ENCODE data around the gene GSTA2. TPM values are rescaled to one million over a fixed set of nuclear protein-coding genes. Genes with fewer than 3 reads are reported as not detected.
"Not testable (repeated sequence)": the region's sequence is repeated elsewhere in the genome, so short reads cannot be mapped to it uniquely, and the experiment has no call there.

GSTA2 gene
- 3.4 TPM for total RNA-seq (ENCODE audit: insufficient read depth, low replicate concordance)

DNA sequence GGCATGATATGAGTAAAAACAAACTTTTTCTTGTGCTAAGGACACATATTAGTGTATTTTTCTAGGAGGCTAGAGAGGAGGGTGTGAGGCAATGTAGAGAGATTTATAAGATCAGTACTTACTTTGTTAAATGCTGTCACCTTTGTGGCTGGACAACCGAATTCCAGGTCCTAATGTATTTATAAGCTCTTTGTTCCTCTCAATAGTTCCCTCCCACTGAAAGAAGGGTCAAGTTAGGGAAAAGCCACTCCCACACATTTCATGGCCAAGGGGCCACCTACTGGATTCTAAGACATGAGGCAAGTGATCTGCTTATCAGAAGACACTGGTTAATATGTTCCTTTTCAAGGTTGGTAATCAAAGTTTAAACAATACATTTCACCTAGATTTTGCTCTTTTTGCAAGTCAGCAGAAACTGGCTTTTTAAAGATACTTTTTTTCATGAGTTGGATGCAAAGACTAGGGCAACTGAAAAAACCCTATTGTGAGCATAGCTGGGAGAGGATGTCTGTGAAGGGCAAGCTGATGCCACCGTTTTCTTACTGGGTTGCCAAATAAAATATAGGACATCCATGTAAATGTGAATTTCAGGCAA is at the start of gene GSTA2:
Gene GSTA2 (minus strand): TSS at position 154 of the 595 bp plus-strand sequence. CDS start 5,528 bp downstream, outside the sequence.
- DNase-seq (ENCODE audit: low spot score), result not testable (repeated sequence)

DNA sequence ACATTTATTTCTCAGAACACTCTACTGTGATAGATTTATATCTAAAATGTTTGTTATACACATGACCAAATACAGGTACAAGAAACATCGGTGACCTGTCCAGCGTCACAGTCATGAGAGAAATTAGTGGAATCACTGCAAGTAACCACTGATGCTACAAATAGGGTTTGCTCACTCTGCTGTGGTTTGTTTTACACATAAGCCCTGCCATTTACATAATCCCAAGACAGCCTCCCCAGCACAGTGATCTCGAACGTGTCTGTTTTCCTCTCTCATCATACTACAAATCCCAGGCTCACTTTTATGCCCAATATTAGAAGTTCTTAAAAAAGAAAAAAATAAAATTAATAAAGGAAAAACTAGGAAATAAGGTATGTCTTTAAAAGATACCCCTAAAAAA is 46.5 kb upstream of the GSTA2 start:
- peak; percentile 41 for DNase-seq (ENCODE audit: low spot score)

DNA sequence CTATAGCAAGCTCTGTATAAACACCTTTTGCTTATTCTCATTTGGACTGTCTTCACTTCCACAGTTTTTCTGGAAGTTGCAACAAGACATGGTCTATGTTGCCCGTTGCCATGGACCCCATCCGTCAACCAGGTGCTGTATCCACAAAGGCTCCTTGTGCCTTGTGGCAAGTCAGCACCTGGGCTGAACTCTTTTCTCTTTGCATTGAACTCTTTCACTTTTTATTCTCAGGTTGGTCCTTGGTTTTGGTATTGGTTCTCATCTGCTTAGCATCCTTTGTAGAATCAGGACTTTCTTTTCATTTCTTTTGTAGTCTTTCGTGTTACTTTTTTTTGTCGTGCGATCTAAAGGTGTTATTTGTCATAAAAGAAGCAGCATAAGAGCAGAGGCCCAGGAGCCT is 45.4 kb upstream of the GSTA2 start:
- DNase-seq (ENCODE audit: low spot score), result no peak

DNA sequence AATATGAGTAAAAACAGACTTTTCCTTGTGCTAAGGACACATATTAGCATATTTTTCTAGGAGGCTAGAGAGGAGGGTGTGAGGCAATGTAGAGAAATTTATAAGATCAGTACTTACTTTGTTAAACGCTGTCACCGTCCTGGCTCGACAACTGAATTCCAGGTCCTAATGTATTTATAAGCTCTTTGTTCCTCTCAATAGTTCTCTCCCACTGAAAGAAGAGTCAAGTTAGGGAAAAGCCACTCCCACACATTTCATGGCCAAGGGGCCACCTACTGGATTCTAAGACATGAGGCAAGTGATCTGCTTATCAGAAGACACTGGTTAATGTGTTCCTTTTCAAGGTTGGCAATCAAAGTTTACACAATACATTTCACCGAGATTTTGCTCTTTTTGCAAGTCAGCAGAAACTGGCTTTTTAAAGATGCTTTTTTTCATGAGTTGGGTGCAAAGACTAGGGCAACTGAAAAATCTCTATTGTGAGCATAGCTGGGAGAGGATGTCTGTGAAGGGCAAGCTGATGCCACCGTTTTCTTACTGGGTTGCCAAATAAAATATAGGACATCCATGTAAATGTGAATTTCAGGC is 40.5 kb upstream of the GSTA2 start, which contains the start of gene GSTA1:
Gene GSTA1 (minus strand): TSS at position 149 of the 588 bp plus-strand sequence. CDS start 4,549 bp downstream, outside the sequence.
- DNase-seq (ENCODE audit: low spot score), result not testable (repeated sequence)

DNA sequence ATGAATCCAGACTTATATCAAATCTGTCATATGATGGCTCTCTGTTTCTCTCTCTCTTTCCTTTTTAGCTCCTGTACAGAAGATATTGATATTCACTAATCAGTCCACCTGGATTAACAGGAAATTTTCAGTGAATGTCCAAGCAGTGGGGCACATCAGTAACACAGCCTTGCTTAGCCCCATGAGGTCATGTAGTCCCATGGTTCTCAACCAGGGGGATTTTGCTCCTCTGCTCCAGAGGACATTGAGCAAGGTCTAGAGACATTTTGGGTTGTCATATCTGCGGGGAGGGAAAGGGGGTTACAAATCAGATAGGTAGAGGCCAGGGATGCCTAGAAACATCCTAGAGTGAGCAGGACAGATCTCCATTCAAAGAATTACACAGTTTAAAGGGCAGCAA is 39.5 kb upstream of the GSTA2 start:
- no peak for DNase-seq (ENCODE audit: low spot score)

DNA sequence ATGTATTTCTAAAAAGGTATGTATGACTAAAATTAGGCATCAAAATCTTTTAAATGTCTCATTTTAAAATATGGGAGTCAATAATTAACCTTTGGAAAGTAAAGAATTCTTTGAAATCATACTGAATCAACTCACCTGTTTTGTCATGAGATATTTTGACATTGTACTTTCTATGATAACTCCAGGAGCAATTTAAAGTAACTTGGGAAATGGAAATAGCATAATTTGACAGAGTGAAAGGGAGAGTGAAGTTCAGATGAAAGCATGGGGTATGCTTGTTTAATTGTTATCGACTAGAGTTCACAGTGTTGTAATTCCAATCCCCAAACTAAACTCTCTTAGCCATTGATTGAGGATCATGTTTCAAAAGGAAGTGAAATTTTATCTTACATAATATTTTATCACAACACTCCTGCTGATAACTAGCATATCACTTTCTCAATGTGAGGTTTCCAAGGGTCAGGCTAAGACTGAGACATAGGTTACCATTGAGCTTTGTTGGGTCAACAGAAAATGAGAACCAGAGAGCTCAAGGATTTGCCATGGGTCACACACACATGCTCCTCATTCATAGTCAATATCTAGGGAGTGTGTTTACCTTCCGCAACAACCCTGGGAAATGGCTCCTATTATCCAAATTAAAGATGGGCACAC is 38.0 kb upstream of the GSTA2 start:
- DNase-seq (ENCODE audit: low spot score), result no peak

DNA sequence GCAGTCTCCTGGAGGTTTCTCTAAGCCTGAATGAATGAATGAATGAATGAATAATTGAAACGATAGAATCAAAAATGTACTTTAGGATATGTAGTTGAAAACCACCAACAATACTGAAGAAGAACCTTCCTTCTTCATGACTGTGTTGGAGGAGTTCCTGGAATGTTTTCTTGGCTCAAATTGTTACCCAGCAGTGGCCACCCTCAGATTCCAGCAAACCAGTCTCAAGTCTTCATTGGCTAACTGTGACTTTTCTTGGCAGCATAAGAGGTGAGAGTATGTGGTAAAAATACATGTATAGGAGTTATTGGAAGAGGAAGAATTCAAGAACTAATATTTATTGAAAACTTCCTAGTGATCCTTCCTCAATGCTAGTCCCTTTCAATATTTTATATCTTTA is 36.0 kb upstream of the GSTA2 start:
- DNase-seq (ENCODE audit: low spot score), result not testable (repeated sequence)

DNA sequence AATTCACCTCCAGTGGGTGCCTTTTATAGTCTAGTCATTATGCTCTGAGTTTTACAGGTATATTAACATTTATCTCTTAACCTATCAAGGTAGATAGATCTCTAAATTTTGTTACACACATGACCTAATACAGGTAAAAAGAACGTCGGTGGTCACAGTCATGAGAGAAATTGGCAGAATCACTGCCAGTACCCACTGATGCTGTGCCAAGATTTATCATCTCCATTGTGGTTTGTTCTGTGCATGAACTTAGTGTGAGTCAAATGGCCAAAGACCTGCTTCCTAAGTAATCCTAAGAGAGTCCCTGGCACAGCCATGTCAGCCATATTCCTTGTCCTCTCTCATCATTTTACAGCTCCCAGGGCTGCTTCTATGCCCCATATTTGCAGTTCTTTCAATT is 31.1 kb upstream of the GSTA2 start:
- not testable (repeated sequence) for DNase-seq (ENCODE audit: low spot score)

DNA sequence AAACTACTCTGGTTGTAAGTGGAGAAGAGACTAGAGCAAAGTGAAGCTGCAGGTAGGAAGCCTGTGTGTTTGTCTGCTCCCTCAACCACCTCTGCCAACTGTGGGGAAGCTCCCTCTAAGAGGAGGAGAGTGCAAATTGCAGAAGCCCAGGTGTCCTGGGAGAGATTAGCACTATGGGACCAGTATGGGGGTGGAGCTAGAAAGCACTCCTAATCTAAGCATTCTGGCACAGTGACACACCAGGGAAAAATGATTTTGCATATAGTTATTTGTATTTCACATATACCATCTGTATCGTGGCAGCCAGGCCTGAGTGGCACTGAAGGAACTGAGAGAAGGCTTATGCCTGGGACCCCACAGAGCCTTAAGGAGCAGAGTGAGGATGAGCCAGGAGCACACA is 27.6 kb upstream of the GSTA2 start:
- no peak for DNase-seq (ENCODE audit: low spot score)

DNA sequence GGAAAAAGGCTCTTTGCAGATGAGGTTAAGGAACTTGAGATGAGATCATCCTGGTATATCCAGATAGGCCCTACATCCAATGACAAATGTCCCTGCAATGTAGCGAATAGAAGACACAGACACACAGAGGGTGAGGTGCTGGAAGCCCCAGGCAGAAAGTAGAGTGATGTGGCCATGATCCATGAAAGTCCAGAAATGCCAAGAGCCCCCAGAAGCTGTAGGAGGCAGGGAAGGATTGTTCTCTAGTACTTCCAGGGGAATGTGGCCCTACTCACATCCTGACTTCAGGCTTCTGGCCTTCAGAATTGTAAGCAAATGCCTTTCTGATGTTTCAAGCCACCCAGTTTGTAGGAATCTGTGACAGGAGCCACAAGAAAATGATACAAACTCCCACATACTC is 26.4 kb upstream of the GSTA2 start:
- DNase-seq (ENCODE audit: low spot score), result not testable (repeated sequence)

DNA sequence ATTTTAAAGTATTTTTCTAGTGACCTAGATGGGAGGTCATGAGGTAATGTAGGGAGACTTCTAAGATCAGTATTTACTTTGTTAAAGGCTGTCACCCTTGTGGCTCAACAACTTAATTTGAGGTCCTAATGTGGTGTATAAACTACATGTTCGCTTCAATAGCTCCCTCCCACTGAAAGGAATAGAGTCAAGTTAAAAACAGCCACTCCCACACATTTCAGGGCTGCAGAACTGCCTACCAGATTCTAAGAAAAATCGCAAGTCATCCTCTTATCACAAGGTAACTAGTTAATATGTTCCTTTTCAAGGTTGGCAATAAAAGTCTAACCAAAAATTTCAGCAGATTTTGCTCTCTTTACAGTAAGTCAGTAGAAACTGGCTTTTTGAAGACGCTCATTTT is 25.2 kb upstream of the GSTA2 start:
- no peak for DNase-seq (ENCODE audit: low spot score)

DNA sequence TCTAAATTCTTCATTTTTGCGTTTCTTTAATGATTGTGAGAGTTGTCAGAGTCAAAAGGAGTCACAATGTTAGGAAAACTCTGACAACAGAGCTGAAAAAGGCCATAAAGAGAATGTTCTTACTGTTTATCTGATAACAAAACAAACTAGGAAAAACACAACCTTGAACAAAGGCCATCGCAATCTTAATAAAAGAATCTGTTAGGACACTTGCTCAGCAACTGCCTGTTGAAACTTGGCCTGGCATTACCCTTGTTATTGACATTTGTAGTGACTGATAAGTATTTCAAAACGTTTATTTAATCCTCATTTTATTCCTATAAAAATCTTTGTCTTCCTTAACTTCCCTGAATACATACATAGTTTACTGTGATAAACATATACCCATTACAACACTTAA is 24.6 kb upstream of the GSTA2 start:
- DNase-seq (ENCODE audit: low spot score), result no peak

DNA sequence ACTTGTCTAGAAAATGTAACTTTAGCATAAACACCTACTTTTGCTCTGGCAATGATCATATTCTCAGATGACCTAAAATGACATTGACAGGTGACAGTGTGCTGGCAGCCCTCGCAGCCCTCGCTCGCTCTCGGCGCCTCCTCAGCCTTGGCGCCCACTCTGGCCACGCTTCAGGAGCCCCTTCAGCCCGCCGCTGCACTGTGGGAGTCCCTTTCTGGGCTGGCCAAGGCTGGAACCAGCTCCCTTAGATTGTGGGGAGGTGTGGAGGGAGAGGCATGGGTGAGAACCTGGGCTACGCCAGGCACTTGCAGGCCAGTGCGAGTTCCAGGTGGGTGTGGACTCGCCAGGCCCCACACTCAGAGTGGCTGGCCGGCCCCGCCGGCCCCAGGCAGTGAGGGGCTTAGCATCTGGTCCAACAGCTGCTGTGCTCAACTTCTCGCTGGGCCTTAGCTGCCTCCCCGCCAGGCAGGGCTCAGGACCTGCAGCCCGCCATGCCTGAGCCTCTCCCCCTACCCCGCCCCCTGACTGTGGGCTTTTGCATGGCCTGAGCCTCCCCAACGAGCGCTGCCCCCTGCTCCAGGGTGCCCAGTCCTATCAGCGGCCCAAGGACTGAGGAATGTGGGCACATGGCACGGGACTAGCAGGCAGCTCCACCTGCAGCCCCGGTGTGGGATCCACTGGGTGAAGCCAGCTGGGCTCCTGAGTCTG is 23.1 kb upstream of the GSTA2 start:
- no peak for DNase-seq (ENCODE audit: low spot score)

DNA sequence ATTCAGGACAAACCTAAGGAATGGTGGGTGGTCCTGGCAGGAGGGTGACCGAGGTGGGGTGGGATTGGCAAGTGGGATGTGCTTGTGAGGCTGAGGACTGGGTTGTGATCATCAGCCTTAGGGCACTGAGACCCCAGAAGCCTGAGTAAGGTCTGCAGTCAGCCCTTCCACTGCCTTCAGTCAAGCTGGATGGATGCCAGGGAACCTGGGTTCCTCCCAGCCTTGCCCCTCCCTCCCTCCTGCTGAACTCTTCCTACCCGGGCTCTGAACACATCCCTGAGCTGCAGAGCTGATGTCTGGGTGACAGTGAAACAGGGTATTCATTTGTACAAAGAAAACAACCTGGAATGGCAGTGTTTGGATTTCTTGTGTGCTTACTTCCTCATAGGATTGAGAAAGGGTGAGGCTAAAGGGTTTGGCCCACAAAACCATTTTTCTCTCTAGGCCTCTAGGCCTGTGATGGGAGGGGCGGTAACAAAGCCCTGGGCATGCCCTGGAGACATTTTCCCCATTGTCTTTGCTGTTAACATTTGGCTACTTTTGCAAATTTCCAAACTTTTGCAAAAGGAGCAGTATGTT is 19.5 kb upstream of the GSTA2 start:
- DNase-seq (ENCODE audit: low spot score), result not testable (repeated sequence)

DNA sequence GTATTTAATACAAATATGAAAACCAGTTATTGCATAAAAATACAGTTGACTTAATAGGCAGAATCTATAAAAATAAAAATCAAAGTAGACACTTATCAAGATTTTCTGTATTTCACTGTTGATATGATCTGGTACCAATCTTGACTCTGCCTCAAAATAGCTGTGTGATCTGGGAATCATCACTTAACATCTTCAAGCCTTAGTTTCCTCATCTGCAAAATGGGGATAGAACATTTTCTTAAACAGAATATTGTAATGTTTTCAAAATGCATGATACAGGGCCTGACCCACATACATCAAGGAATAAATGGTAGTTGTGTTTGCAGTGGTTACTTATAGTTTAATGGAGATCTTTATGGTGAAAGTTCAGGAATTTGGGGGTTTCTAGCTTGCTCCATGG is 18.9 kb upstream of the GSTA2 start:
- DNase-seq (ENCODE audit: low spot score), result not testable (repeated sequence)

DNA sequence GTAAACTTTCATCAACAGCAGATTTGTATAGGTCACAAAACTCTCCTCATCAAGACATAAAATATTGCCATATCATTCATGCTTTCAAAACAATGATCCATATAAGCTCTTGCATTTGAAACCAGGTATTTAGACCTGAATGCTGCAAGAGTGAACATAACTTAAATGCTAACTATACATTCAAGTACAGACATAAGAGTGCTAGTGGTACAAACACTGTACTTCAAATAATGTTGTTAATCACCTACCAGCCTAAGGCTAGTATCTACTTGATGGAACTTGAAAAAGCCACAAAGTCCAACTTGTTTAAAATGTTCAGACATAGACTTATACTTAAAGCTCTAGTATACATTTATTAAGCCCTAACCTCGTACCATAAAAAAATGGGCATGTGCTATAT is 16.0 kb upstream of the GSTA2 start:
- DNase-seq (ENCODE audit: low spot score), result no peak

DNA sequence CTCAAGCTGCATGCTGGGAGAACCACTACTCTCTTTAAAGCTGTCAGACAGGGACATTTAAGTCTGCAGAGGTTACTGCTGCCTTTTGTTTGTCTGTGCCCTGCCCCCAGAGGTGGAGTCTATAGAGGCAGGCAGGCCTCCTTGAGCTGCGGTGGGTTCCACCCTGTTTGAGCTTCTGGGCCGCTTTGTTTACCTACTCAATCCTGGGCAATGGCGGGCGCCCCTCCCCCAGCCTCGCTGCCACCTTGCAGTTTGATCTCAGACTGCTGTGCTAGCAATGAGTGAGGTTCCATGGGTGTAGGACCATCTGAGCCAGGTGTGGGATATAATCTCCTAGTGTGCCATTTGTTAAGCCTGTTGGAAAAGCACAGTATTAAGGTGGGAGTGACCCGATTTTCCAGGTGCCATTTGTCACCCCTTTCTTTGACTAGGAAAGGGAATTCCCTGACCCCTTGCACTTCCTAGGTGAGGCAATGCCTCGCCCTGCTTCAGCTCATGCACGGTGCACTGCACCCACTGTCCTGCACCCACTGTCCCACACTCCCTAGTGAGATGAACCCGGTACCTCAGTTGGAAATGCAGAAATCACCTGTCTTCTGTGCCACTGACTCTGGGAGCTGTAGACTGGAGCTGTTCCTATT is 13.6 kb upstream of the GSTA2 start:
- DNase-seq (ENCODE audit: low spot score), result not testable (repeated sequence)

DNA sequence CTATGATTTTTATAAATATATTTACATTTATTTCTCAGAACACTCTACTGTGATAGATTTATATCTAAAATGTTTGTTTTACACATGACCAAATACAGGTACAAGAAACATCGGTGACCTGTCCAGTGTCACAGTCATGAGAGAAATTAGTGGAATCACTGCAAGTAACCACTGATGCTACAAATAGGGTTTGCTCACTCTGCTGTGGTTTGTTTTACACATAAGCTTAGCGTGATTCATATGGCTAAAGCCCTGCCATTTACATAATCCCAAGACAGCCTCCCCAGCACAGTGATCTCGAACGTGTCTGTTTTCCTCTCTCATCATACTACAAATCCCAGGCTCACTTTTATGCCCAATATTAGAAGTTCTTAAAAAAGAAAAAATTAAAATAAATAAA is 6.1 kb upstream of the GSTA2 start:
- DNase-seq (ENCODE audit: low spot score), result peak; percentile 78

DNA sequence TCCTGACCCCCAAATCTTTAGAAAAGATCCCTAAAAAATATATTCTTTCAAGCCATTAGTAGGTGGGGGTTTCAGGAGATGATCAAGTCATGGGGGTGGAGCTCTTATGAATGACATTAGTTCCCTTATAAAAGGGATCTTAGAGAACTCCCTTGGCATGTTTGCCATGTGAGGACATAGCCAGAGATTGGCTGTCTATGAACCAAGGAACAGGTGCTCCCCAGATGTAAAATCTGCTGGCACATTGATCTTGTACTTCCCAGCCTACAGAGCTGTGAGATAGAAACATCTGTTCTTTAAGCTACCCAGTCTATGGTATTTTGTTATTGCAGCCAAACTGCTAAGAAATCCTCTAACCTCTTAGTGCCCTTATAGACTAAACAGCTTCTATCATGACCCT is 4.4 kb upstream of the GSTA2 start:
- DNase-seq (ENCODE audit: low spot score), result not testable (repeated sequence)

DNA sequence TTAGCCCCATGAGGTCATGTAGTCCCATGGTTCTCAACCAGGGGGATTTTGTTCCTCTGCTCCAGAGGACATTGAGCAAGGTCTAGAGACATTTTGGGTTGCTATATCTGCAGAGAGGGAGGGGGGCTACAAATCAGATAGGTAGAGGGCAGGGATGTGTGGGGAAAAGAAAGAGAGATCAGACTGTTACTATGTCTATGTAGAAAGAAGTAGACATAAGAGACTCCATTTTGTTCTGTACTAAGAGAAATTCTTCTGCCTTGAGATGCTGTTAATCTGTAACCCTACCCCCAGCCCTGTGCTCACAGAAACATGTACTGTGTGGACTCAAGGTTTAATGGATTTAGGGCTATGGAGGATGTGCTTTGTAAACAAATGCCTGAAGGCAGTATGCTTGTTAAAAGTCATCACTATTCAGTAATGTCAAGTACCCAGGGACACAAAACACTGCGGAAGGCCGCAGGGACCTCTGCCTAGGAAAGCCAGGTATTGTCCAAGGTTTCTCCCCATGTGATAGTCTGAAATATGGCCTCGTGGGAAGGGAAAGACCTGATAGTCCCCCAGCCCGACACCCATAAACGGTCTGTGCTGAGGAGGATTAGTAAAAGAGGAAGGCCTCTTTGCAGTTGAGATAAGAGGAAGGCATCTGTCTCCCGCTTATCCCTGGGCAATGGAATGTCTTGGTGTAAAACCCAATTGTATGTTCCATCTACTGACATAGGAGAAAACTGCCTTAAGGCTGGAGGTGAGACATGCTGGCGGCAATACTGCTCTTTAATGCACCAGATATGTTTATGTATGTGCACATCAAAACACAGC is 1.4 kb downstream of the GSTA2 start:
- DNase-seq (ENCODE audit: low spot score), result not testable (repeated sequence)

All from umbilical cord (tissue), 2 donors.